NCI-H2107 treated with DMSO at 0.1 percent for 48 hours (cell line): ENCODE data around the gene EPHA4.

Source experiments
- DNase-seq: peaks from one replicate; lab custom pipeline; 2025; ENCODE audit not compliant: unreplicated experiment; lab: John Stamatoyannopoulos, UW

Gene EPHA4

GRCh38 chr2:221370857-221371211 lies 201.3 kb downstream of the EPHA4 start:
- no peak for DNase-seq

DNA sequence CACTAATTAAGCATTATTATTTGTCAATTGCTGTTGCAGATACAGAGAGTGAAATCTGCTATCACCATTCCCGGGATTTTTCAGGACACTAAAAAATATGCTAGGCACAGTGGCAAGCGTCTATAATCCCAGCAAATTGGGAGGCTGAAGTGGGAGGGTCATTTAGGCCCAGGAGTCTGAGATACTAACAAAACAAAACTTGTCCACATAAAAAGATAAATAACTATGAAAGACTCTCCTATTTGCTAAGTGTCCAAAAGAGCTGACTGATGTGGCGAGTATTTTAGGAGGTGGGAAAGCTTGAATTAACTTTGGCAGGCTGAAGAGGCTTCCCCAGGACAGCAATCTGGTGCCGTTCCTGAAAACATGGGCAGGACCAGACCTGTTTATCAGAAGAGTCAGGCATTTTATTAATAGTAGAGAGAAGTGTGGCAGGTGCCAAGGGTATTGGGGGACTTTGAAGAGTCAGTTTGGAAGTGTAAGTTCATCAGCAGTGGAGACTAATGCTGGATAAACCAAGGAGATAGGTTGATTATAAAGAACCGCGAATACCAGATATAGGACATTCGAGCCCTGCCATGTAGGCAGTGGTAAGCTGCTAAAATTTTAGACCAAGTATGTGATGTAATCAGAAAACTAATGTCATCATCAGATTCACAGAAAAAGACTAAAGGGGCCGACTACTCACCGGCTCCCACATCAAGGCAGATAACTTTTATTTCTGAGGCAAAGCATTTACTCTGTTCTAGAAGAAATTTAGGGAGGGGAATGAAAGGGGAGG lies 201.8 kb downstream of the EPHA4 start:
- no peak for DNase-seq
